PC-3 (cell line): ENCODE results near the gene INSL3. TPM values are rescaled to one million over a fixed set of nuclear protein-coding genes. Genes with fewer than 3 reads are reported as not detected.

Experiments
- ATAC-seq: fragments of 200-7000 bp; cut with Tn5 transposase; 2 replicates; pipeline ENCODE4 v1.9.1; 2020; ENCODE audit warnings: mild to moderate bottlenecking, moderate library complexity
- BruUV-seq: library from RNA; stranded (reverse); fragments of 400-500 nt; replicated peaks from 2 replicates; lab custom pipeline; 2021; lab: Mats Ljungman, UMichigan
- CTCF ChIA-PET: fragments of 300-600 bp; sonication (Branson Sonifier 250); formaldehyde crosslinking; loops from one replicate; lab custom pipeline; 2022; ENCODE audit warnings: antibody characterized with exemption; lab: Charles Lee
- POLR2A ChIA-PET: fragments of 300-600 bp; sonication (Branson Sonifier 250); formaldehyde crosslinking; loops from one replicate; lab custom pipeline; 2022; ENCODE audit warnings: antibody characterized with exemption; ENCODE audit not compliant: unreplicated experiment; lab: Charles Lee
- DNase-seq: peaks from one replicate; pipeline ENCODE4 v3.0.0-alpha.2; 2015
- H2AFZ ChIP-seq: fragments of 300-600 bp; sonication (generic); 2 replicates; pipeline ENCODE4 v1.6.0; 2016; ENCODE audit warnings: antibody characterized with exemption, low read length
- H3F3A ChIP-seq: fragments of 300-600 bp; sonication (generic); one replicate; pipeline ENCODE4 v1.6.0; 2017; ENCODE audit warnings: antibody characterized with exemption, low read length, control low read depth, mild to moderate bottlenecking; ENCODE audit not compliant: unreplicated experiment
- H3K27ac ChIP-seq: fragments of 300-600 bp; sonication (generic); 2 replicates; pipeline ENCODE4 v1.5.1; 2016; ENCODE audit warnings: mild to moderate bottlenecking, low read length
- H3K27me3 ChIP-seq: fragments of 300-600 bp; sonication (generic); 2 replicates; pipeline ENCODE4 v1.6.1; 2016; ENCODE audit warnings: low read length, mixed read lengths
- H3K36me3 ChIP-seq: fragments of 300-600 bp; sonication (generic); 2 replicates; pipeline ENCODE4 v1.6.1; 2016; ENCODE audit warnings: low read depth, mixed run types, low read length, mixed read lengths
- H3K4me1 ChIP-seq: fragments of 300-600 bp; sonication (generic); 2 replicates; pipeline ENCODE4 v1.5.1; 2016; ENCODE audit warnings: low read length; ENCODE audit not compliant: insufficient read depth
- H3K4me2 ChIP-seq: fragments of 300-600 bp; sonication (generic); 2 replicates; pipeline ENCODE4 v1.6.0; 2016; ENCODE audit warnings: low read length
- H3K4me3 ChIP-seq: fragments of 300-600 bp; sonication (generic); 2 replicates; pipeline ENCODE4 v1.5.1; 2016; ENCODE audit warnings: mild to moderate bottlenecking, low read length, mixed read lengths
- H3K79me2 ChIP-seq: fragments of 300-600 bp; sonication (generic); 2 replicates; pipeline ENCODE4 v1.6.1; 2017; ENCODE audit warnings: low read length, mixed read lengths
- H3K9ac ChIP-seq: fragments of 300-600 bp; sonication (generic); 2 replicates; pipeline ENCODE4 v1.6.0; 2016; ENCODE audit warnings: mild to moderate bottlenecking, low read length
- H3K9me2 ChIP-seq: fragments of 300-600 bp; sonication (generic); replicated peaks from 2 replicates; pipeline ENCODE4 v1.6.1; 2016; ENCODE audit warnings: mixed run types, low read length, mixed read lengths
- H3K9me3 ChIP-seq: fragments of 300-600 bp; sonication (generic); 2 replicates; pipeline ENCODE4 v1.6.1; 2016; ENCODE audit warnings: low read length, mixed read lengths
- H4K20me1 ChIP-seq: fragments of 300-600 bp; sonication (generic); 2 replicates; pipeline ENCODE4 v1.6.1; 2016; ENCODE audit warnings: low read length, mixed read lengths
- CTCF ChIP-seq: fragments of 300-600 bp; sonication (generic); conservative IDR thresholded peaks from 2 replicates; pipeline ENCODE4 v1.5.1; 2017; ENCODE audit warnings: antibody characterized with exemption, low read depth, mild to moderate bottlenecking, low read length
- EZH2 ChIP-seq: fragments of 300-600 bp; sonication (generic); IDR thresholded peaks from one replicate; pipeline ENCODE4 v1.6.1; 2017; ENCODE audit warnings: antibody characterized with exemption, mild to moderate bottlenecking, low read length; ENCODE audit not compliant: unreplicated experiment
- EZH2phosphoT487 ChIP-seq: fragments of 300-600 bp; sonication (generic); IDR thresholded peaks from 2 replicates; pipeline ENCODE4 v1.6.1; 2018; ENCODE audit warnings: mild to moderate bottlenecking, antibody characterized with exemption, low read length, borderline replicate concordance
- intact Hi-C: fragments of 100-400 bp; cut with micrococcal nuclease; formaldehyde crosslinking; loops from 2 replicates; pipeline ENCODE4 v1.9.0; 2023
- total RNA-seq: library from RNA; depleted of rRNA; stranded (reverse); fragments of >200 nt; gene quantifications from 2 replicates; pipeline ENCODE4 v1.2.3, GENCODE V29; 2014

INSL3 gene
- total RNA-seq, 1 experiment from 2014 or later, result not detected

- POLR2A ChIA-PET, result interaction anchor here (0.6 to 1.7 kb wide), 3 partner anchors 9 to 18 kb away, joined by 5 to 28 read pairs (median 6); partner anchors contain the start of gene RPL18A
- peak overlapping the region; percentile 83 for H2AFZ ChIP-seq
Observed at GRCh38 chr19:17841371-17841809, 20.1 kb upstream of the INSL3 start.

DNA sequence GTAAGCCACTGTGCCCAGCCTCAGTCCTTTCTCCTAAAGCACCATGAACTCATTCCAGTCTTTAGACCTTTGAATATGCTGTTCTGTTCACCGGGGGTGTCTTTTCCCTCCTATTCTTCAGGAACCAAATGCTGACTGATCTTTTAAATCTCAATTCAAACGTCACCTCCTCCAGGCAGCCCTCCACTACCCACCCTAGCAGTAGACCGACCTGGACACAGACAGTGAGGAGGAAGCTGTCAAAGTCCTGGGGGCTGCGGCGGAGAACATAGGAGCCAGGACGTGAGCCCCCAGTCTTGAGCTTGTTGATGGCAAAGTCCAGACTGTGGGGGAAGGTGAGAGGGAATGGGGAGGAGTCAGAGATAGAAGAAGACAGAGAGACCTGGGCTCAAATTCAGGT lies 18.7 kb upstream of the INSL3 start:
- H3K27me3 ChIP-seq, result no peaks in the 10 kb centered on the region
- H3K79me2 ChIP-seq, result peaks cover 14% of the 10 kb centered on the region
- no peaks in the 10 kb centered on the region for H4K20me1 ChIP-seq
- peaks cover 19% of the 10 kb centered on the region for H3K4me1 ChIP-seq
- no peak overlapping the region for H3K9ac ChIP-seq
- no peak overlapping the region for H2AFZ ChIP-seq
- CTCF ChIA-PET, result no interaction called here
- POLR2A ChIA-PET, result no interaction called here
- H3K4me2 ChIP-seq, result no peak overlapping the region
- H3K9me3 ChIP-seq, result no peaks in the 10 kb centered on the region
- no peak overlapping the region for H3K4me3 ChIP-seq
- intact Hi-C loops, result loop anchor here (5.0 kb wide), 1 partner anchor 223 kb away; no protein-coding TSS in a partner anchor
- no peaks in the 10 kb centered on the region for H3K36me3 ChIP-seq
- BruUV-seq, result no TSS peak
- no peaks in the 10 kb centered on the region for H3K9me2 ChIP-seq
- TF ChIP-seq EZH2 (no peak), EZH2phosphoT487 (no peak), CTCF (no peak)
- H3F3A ChIP-seq, result no peaks in the 10 kb centered on the region
- ATAC-seq (no peak), DNase-seq (no peak)
- no peak overlapping the region for H3K27ac ChIP-seq

More at GRCh38 chr19:17841371-17841809, 20.1 kb upstream of the INSL3 start:
- no peaks in the 10 kb centered on the region for H3K36me3 ChIP-seq
- H3K9me3 ChIP-seq, result no peaks in the 10 kb centered on the region
- H3K79me2 ChIP-seq, result peaks cover 14% of the 10 kb centered on the region
- CTCF ChIA-PET, result interaction anchor here (1.1 kb wide), 2 partner anchors 11 to 18 kb away, joined by 3 to 9 read pairs; partner anchors contain the start of gene RPL18A
- H3K9me2 ChIP-seq, result no peaks in the 10 kb centered on the region
- TSS peak; percentile 80 for BruUV-seq
- intact Hi-C loops, result loop anchor here (1.0 to 5.0 kb wide), 3 partner anchors 10 to 224 kb away; no protein-coding TSS in a partner anchor
- peak overlapping the region; percentile 23 for H3K9ac ChIP-seq
- peaks cover 19% of the 10 kb centered on the region for H3K4me1 ChIP-seq
- no peaks in the 10 kb centered on the region for H3F3A ChIP-seq
- DNase-seq (no peak), ATAC-seq (peak; percentile 55)
- peak overlapping the region; percentile 99 for H3K4me2 ChIP-seq
- peak overlapping the region; percentile 76 for H3K4me3 ChIP-seq
- H3K27ac ChIP-seq, result no peak overlapping the region
- H4K20me1 ChIP-seq, result no peaks in the 10 kb centered on the region
- TF ChIP-seq EZH2phosphoT487 (no peak), CTCF (no peak), EZH2 (no peak)
- no peaks in the 10 kb centered on the region for H3K27me3 ChIP-seq

- Histone ChIP-seq H3F3A (no peaks in the 10 kb centered on the region), H3K79me2 (peaks cover 8% of the 10 kb centered on the region), H3K4me2 (no peak overlapping the region), H4K20me1 (no peaks in the 10 kb centered on the region), H3K4me3 (no peak overlapping the region), H3K4me1 (peaks cover 13% of the 10 kb centered on the region; the same call in 1 of the 2 replicates), H3K9ac (no peak overlapping the region), H3K27ac (no peak overlapping the region), H3K9me2 (no peaks in the 10 kb centered on the region), H3K9me3 (no peaks in the 10 kb centered on the region), H3K36me3 (no peaks in the 10 kb centered on the region), H3K27me3 (no peaks in the 10 kb centered on the region), H2AFZ (no peak overlapping the region)
- intact Hi-C loops, result no loop called here
- no peak for DNase-seq
- TF ChIP-seq EZH2 (no peak), CTCF (no peak), EZH2phosphoT487 (no peak)
- no peak for ATAC-seq
- no TSS peak for BruUV-seq
- ChIA-PET CTCF (no interaction called here), POLR2A (no interaction called here)
Observed at GRCh38 chr19:17837972-17838371, 16.7 kb upstream of the INSL3 start.
